Neural cell (in vitro differentiated cells): ENCODE data around the gene NACC2. TPM values are rescaled to one million over a fixed set of nuclear protein-coding genes. Genes with fewer than 3 reads are reported as not detected.

Source experiments
- H2AFZ ChIP-seq: fragments of 200-600, 300-800 bp; sonication (generic), shearing (Covaris generic); 2 replicates; pipeline ENCODE4 v1.6.0; 2014; ENCODE audit warnings: low read depth, mild to moderate bottlenecking, antibody characterized with exemption, low read length, moderate library complexity
- H3F3A ChIP-seq: fragments of 200-600 bp; shearing (Covaris generic); 2 replicates; pipeline ENCODE4 v1.6.1; 2016; ENCODE audit warnings: mild to moderate bottlenecking, moderate library complexity, mixed read lengths, antibody characterized with exemption, low read length; ENCODE audit not compliant: insufficient read depth, poor library complexity, severe bottlenecking
- H3K27ac ChIP-seq: fragments of 200-600, 300-800 bp; sonication (generic), shearing (Covaris generic); 2 replicates; pipeline ENCODE4 v1.5.1; 2014; ENCODE audit warnings: mild to moderate bottlenecking, low read length, moderate library complexity
- H3K27me3 ChIP-seq: fragments of 300-800, 200-600 bp; sonication (generic), shearing (Covaris generic); 2 replicates; pipeline ENCODE4 v1.6.0; 2014; ENCODE audit warnings: mild to moderate bottlenecking, low read depth, low read length, moderate library complexity; ENCODE audit not compliant: insufficient read depth
- H3K36me3 ChIP-seq: fragments of 300-800, 200-600 bp; sonication (generic), shearing (Covaris generic); 2 replicates; pipeline ENCODE4 v1.5.1; 2014; ENCODE audit warnings: mild to moderate bottlenecking, antibody characterized with exemption, low read length, moderate library complexity; ENCODE audit not compliant: insufficient read depth
- H3K4me2 ChIP-seq: fragments of 300-800, 200-600 bp; sonication (generic), shearing (Covaris generic); 2 replicates; pipeline ENCODE4 v1.6.0; 2014; ENCODE audit warnings: mild to moderate bottlenecking, low read length
- H3K4me3 ChIP-seq: fragments of 300-800, 200-600 bp; sonication (generic), shearing (Covaris generic); 2 replicates; pipeline ENCODE4 v1.5.1; 2014; ENCODE audit warnings: mild to moderate bottlenecking, low read length, moderate library complexity
- H3K79me2 ChIP-seq: fragments of 200-600 bp; shearing (Covaris generic); replicated peaks from 2 replicates; pipeline ENCODE4 v1.6.0; 2014; ENCODE audit warnings: mild to moderate bottlenecking, low read length, moderate library complexity; ENCODE audit not compliant: insufficient read depth
- H3K9ac ChIP-seq: fragments of 300-800, 200-600 bp; sonication (generic), shearing (Covaris generic); 2 replicates; pipeline ENCODE4 v1.6.1; 2016; ENCODE audit warnings: mild to moderate bottlenecking, low read length, mixed read lengths
- H3K9me2 ChIP-seq: fragments of 200-600 bp; shearing (Covaris generic); 2 replicates; pipeline ENCODE4 v1.6.1; 2016; ENCODE audit warnings: mild to moderate bottlenecking, low read length, mixed read lengths; ENCODE audit not compliant: insufficient read depth
- H3K9me3 ChIP-seq: fragments of 200-600, 300-800 bp; sonication (generic), shearing (Covaris generic); 2 replicates; pipeline ENCODE4 v1.6.1; 2016; ENCODE audit warnings: mild to moderate bottlenecking, mixed run types, low read length, moderate library complexity, mixed read lengths
- H4K20me1 ChIP-seq: fragments of 200-600 bp; shearing (Covaris generic); 2 replicates; pipeline ENCODE4 v1.6.1; 2016; ENCODE audit warnings: mild to moderate bottlenecking, mixed run types; ENCODE audit not compliant: insufficient read depth
- CTCF ChIP-seq: fragments of 450-650 bp; IDR thresholded peaks from 2 replicates; pipeline ENCODE4 v1.5.1; 2014; ENCODE audit warnings: antibody characterized with exemption, mild to moderate bottlenecking, moderate library complexity; ENCODE audit not compliant: poor library complexity, severe bottlenecking
- EP300 ChIP-seq: fragments of 450-650 bp; conservative IDR thresholded peaks from 2 replicates; pipeline ENCODE4 v1.6.1; 2014; ENCODE audit warnings: antibody characterized with exemption, mild to moderate bottlenecking, moderate library complexity; ENCODE audit not compliant: poor library complexity, severe bottlenecking
- EZH2 ChIP-seq: fragments of 200-600, 300-800 bp; shearing (Covaris generic), sonication (generic); IDR thresholded peaks from 2 replicates; pipeline ENCODE4 v1.6.1; 2014; ENCODE audit warnings: antibody characterized with exemption, low read length, borderline replicate concordance, mild to moderate bottlenecking; ENCODE audit not compliant: insufficient read depth, poor library complexity, severe bottlenecking
- MXI1 ChIP-seq: fragments of 450-650 bp; conservative IDR thresholded peaks from 2 replicates; pipeline ENCODE4 v1.6.1; 2014; ENCODE audit warnings: antibody characterized with exemption, mild to moderate bottlenecking; ENCODE audit not compliant: poor library complexity, severe bottlenecking
- POLR2AphosphoS5 ChIP-seq: IDR thresholded peaks from 2 replicates; pipeline ENCODE4 v1.6.1; 2012
- RAD21 ChIP-seq: fragments of 450-650 bp; conservative IDR thresholded peaks from 2 replicates; pipeline ENCODE4 v1.6.1; 2014; ENCODE audit warnings: antibody characterized with exemption, mild to moderate bottlenecking, moderate library complexity
- REST ChIP-seq: IDR thresholded peaks from 2 replicates; pipeline ENCODE4 v1.6.1; 2012; ENCODE audit warnings: borderline replicate concordance
- SMC3 ChIP-seq: fragments of 450-650 bp; conservative IDR thresholded peaks from 2 replicates; pipeline ENCODE4 v1.6.1; 2014; ENCODE audit warnings: antibody characterized with exemption, mild to moderate bottlenecking, moderate library complexity; ENCODE audit not compliant: poor library complexity
- TAF1 ChIP-seq: IDR thresholded peaks from 2 replicates; pipeline ENCODE4 v1.6.1; 2012; ENCODE audit warnings: low read depth
- polyA plus RNA-seq: library from polyadenylated mRNA; depleted of rRNA; stranded (reverse); fragments of >200 nt; gene quantifications from 2 replicates; pipeline ENCODE4 v1.2.3, GENCODE V29; 2014

Gene NACC2
- polyA plus RNA-seq, 1 donor from 2014 or later: 1.7 TPM

- H3K27me3 ChIP-seq: no peaks in the 10 kb centered on the region
- H4K20me1 ChIP-seq: no peaks in the 10 kb centered on the region
- peak overlapping the region; percentile 35 for H3K4me3 ChIP-seq
- no peaks in the 10 kb centered on the region for H3F3A ChIP-seq
- H2AFZ ChIP-seq: no peak overlapping the region
- H3K9me3 ChIP-seq: no peaks in the 10 kb centered on the region
- no peak overlapping the region for H3K4me2 ChIP-seq
- peak; percentile 18 for TF ChIP-seq RAD21
- peak; percentile 47 for TF ChIP-seq SMC3
- no peak for TF ChIP-seq REST
- peak; percentile 23 for TF ChIP-seq CTCF
- TF ChIP-seq TAF1: no peak
- TF ChIP-seq EP300: no peak
- no peak for TF ChIP-seq EZH2
- TF ChIP-seq MXI1: no peak
- no peak for TF ChIP-seq POLR2AphosphoS5
- no peaks in the 10 kb centered on the region for H3K36me3 ChIP-seq
- H3K79me2 ChIP-seq: no peaks in the 10 kb centered on the region
- no peaks in the 10 kb centered on the region for H3K9me2 ChIP-seq
- peak overlapping the region; percentile 45 for H3K9ac ChIP-seq
- no peak overlapping the region for H3K27ac ChIP-seq
Observed at GRCh38 chr9:136110082-136111061, 15.3 kb upstream of the NACC2 start.

- no peaks in the 10 kb centered on the region for H3K79me2 ChIP-seq
- H3K36me3 ChIP-seq: no peaks in the 10 kb centered on the region
- H3K9me3 ChIP-seq: no peaks in the 10 kb centered on the region
- no peaks in the 10 kb centered on the region for H3F3A ChIP-seq
- H3K4me3 ChIP-seq: peak overlapping the region; percentile 35
- no peak overlapping the region for H3K4me2 ChIP-seq
- no peak overlapping the region for H3K27ac ChIP-seq
- no peak for TF ChIP-seq POLR2AphosphoS5
- TF ChIP-seq SMC3: no peak
- no peak for TF ChIP-seq RAD21
- TF ChIP-seq EP300: no peak
- TF ChIP-seq TAF1: no peak
- no peak for TF ChIP-seq REST
- TF ChIP-seq MXI1: no peak
- TF ChIP-seq CTCF: no peak
- TF ChIP-seq EZH2: no peak
- H3K9ac ChIP-seq: peak overlapping the region; percentile 45
- H3K9me2 ChIP-seq: no peaks in the 10 kb centered on the region
- H3K27me3 ChIP-seq: no peaks in the 10 kb centered on the region
- H4K20me1 ChIP-seq: no peaks in the 10 kb centered on the region
- H2AFZ ChIP-seq: no peak overlapping the region
Observed at GRCh38 chr9:136109351-136110081, 14.4 kb upstream of the NACC2 start.
